Measurements from ENCODE around the gene DDX52.
"Not testable (repeated sequence)": the region's sequence is repeated elsewhere in the genome, so short reads cannot be mapped to it uniquely, and the experiment has no call there.

DDX52 gene

DNA sequence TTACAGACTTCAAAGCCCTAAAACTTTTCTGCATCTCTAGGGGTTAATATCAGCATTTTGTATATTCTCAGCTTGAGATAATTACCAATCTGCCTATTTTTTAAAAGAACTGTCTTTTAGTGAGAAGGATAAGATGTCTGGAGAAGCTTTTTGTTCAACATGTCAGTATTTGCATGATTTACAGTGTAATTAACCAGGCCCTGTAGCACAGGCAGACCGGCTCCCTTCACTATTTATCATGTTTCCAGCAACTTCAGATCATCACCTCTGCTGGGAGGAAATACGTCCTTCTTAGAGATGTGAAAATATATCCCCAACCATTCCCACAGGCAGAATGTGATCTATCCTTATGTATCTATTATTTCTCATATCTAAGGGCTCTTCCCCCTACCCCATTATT is 8.6 kb upstream of the DDX52 start:
- no peak for FAIRE-seq

DNA sequence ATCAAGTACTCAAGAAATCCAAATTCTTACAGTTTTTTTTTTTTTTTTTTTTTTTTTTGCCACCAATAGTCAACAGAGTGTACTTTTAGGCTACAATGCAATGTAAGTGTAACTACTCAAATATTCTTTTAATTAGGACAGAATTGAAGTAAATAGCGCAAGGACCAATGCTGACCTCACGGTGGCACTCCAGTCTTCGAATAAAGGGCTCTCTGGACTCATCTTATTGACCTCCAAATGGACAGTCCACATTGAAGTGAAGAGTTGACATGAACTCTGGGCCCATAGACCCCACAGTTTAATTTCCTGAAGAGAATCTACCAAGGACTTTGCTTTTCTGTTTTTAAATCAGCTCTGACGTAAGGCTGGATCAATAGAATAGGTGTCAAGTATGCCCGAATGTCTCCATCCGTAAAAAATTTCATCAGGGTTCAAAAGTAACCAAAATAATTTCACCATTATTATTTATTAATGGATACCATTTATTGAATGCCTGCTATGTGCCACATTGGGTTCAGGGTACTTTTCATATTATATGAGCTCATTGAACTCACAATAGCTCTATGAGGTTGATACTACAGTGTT is 7.3 kb upstream of the DDX52 start:
- FAIRE-seq: no peak
- DNase-seq (ENCODE audit: insufficient read length, low spot score): peak; percentile 63

More for the DNA sequence above, 8.6 kb upstream of the DDX52 start:
- no peak for DNase-seq (ENCODE audit: insufficient read length, low spot score)

DNA sequence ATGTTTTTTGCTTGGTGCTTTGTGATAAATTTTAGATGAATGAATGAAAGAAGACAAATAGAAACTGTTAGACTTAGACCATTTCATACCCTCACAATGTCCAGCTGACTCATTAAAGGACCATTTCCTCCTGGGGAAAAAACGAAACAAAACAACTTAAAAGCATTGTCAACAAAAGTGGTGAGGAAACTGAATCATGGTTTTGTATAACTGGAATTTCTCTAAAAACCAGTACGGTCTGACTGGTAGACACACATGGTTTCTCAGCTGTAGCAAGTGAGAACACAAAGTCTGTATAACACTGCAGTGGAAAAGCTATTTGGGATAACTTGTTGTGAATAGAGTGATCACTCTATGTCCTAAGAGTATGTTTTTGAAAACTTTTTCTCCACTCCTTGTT is 5.3 kb upstream of the DDX52 start:
- DNase-seq (ENCODE audit: insufficient read length, low spot score) (no peak), FAIRE-seq (no peak)

GRCh38 chr17:37647856-37648255 is 4.6 kb upstream of the DDX52 start:
- no peak for FAIRE-seq
- no peak for DNase-seq (ENCODE audit: insufficient read length, low spot score)

DNA sequence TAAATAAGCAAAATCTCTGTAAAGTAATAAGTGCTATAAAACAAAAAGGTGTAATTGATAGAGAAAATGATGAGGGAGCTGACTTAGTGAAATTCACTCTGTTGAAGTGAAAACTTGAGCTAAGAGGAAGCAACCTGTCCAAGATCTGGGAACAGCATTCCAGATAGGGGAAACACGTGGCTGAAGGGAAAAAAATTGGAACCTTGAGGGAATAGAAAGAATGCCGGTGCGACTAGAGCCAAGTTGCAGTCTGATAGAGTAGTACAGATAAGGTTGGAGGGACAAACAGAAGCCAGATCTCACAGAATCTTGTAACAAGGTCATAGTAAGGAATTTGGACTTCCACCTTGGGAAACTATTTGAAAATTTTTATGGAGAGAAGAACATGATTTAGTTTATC is 623 bp upstream of the DDX52 start:
- FAIRE-seq (no peak), DNase-seq (ENCODE audit: insufficient read length, low spot score) (peak; percentile 22)

DNA sequence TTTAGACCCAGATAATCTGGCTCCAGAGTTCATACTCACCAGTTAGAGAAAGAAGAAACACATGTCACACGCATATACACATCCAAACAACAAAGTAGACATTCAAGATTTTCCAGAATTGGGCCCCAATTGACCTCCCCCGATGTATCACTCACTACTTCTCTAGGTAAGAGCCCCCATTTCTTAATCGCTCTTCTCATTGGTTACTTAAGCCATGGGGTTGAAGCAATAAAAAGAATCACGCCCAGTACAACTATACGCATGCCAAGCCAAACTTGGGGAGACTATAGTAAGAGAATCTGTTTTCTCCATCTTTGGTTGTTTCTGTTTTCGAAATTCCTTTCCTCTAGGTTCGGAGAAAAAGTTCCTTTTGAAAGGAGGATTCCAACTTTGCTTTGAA is 565 bp downstream of the DDX52 start:
- DNase-seq (ENCODE audit: insufficient read length, low spot score) (no peak), FAIRE-seq (no peak)

DNA sequence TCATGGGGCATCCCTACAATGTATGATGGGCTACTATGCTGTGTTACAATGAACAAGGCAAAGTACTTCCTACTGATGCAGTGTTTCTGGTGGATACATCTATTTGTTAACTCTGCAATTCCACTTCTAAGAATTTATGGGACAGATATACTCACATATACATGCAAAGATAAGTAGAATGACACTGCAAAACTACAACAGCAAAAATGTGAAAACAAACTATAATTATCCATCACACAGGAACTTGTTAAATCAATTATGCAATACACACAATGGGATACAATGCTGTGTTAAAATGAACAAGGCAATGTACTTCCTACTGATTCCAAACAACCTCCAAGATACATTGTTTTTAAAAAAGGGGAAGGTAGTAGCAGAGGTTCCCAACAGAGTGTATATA is 3.2 kb downstream of the DDX52 start:
- FAIRE-seq: no peak

DNA sequence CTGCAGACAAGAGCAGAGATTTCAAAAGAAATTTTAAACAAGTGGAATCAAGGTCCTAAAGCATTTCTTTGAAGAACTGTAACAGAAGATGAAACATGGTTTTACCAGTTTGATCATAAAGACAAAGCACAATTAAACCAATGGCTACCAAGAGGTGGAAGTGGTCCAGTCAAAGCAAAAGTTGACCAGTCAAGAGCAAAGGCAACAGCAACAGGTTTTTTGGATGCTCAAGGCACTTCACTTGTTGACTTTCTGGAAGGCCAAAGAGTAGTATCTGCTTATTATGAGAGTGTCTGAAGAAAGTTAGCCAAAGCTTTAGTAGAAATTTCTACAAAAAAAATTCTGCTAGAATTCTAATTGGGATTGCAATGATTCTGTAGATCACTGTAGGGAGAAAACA is 5.3 kb downstream of the DDX52 start:
- DNase-seq (ENCODE audit: insufficient read length, low spot score) (no peak), FAIRE-seq (no peak)

More for the DNA sequence above, 3.2 kb downstream of the DDX52 start:
- no peak for DNase-seq (ENCODE audit: insufficient read length, low spot score)

GRCh38 chr17:37616430-37616829 is 26.8 kb downstream of the DDX52 start:
- not testable (repeated sequence) for DNase-seq (ENCODE audit: insufficient read length, low spot score); FAIRE-seq

- DNase-seq (ENCODE audit: insufficient read length, low spot score) (no peak), FAIRE-seq (no peak)
These were observed 28.4 kb downstream of the DDX52 start for GRCh38 chr17:37614823-37615222.

DNA sequence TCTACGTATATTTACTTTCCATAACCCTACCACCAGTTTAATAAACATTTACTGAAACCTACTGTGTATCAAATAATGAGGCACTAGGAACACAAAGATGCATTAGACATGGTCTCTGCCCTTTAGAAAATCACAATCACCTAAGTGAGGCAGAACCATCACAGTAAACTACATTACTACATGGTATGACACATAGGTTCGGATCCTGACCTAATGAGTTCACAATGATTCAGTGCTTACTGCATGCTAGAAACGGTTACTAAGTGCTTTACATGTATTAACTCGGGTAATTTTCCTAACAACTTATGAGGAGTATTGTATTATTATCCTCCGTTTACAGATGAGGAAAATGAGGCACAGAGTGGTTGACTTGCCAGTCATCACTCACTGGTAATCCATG is 28.9 kb downstream of the DDX52 start:
- FAIRE-seq (no peak), DNase-seq (ENCODE audit: insufficient read length, low spot score) (no peak)

DNA sequence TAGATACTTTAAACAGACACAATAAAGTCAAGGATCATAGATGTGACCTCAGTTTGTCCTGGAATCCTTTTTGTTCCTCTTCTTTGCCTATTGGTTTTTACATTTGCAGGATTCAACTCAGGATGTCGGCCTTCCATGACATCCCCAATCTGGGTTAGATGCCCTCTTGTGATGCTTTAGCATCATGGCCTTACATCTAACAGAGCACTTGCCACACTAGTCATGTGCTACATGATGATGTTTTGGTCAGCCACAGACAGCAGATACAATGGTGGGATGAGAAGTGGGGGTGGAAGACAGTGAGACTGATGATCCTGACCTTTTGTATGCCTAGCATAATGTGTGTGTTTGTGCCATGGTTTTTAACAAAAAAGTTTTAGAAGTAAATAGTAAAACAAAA is 32.3 kb downstream of the DDX52 start:
- FAIRE-seq: no peak
- no peak for DNase-seq (ENCODE audit: insufficient read length, low spot score)

GRCh38 chr17:37610041-37610420 is 33.2 kb downstream of the DDX52 start:
- not testable (repeated sequence) for FAIRE-seq; DNase-seq (ENCODE audit: insufficient read length, low spot score)

- peak; percentile 100 for DNase-seq (ENCODE audit: insufficient read length, low spot score)
- no peak for FAIRE-seq
These were observed 33.8 kb downstream of the DDX52 start, which contains the start of gene SYNRG for GRCh38 chr17:37609170-37610040. Gene SYNRG (minus strand): TSS chr17:37609418. CDS start chr17:37609355, 63 bp downstream.

- peak; percentile 50 for DNase-seq (ENCODE audit: insufficient read length, low spot score)
- no peak for FAIRE-seq
These were observed 34.7 kb downstream of the DDX52 start for GRCh38 chr17:37608351-37609169.

- FAIRE-seq: no peak
- DNase-seq (ENCODE audit: insufficient read length, low spot score): no peak
These were observed 35.5 kb downstream of the DDX52 start for GRCh38 chr17:37607637-37608331.

GRCh38 chr17:37605813-37606505 is 37.3 kb downstream of the DDX52 start:
- DNase-seq (ENCODE audit: insufficient read length, low spot score): no peak

GRCh38 chr17:37605081-37605480 is 38.2 kb downstream of the DDX52 start:
- no peak for FAIRE-seq
- DNase-seq (ENCODE audit: insufficient read length, low spot score): no peak

More at GRCh38 chr17:37605813-37606505, 37.3 kb downstream of the DDX52 start:
- FAIRE-seq: no peak

GRCh38 chr17:37604556-37604955 is 38.7 kb downstream of the DDX52 start:
- DNase-seq (ENCODE audit: insufficient read length, low spot score): no peak

DNA sequence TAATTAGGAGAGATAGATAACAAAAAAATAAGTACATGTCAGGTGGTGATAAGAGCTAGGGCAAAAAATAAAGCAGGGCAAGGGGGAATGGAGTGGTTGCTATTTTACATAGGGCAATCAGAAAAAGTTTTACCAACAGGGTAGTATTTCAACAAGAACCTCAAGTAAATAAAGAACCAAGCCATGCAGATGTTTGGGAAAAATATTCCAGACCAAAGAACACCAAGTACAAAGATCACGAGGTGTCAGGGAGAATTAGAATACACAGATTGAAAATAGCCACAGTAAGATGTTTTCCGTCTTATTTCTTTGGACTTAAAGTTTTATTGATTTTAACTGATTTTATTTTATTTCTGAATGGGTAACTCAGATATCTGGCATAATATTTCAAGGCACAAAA is 45.1 kb downstream of the DDX52 start:
- FAIRE-seq: no peak

More at GRCh38 chr17:37604556-37604955, 38.7 kb downstream of the DDX52 start:
- no peak for FAIRE-seq

More for the DNA sequence above, 45.1 kb downstream of the DDX52 start:
- no peak for DNase-seq (ENCODE audit: insufficient read length, low spot score)
